Neural progenitor cell (in vitro differentiated cells): ENCODE results near the gene CDV3. TPM values are rescaled to one million over a fixed set of nuclear protein-coding genes. Genes with fewer than 3 reads are reported as not detected.

Experiments
- DNase-seq: peaks from one replicate; pipeline ENCODE4 v3.0.0-alpha.2; 2016; ENCODE audit warnings: low spot score
- H2AFZ ChIP-seq: fragments of 200-600 bp; sonication (generic); replicated peaks from 2 replicates; pipeline ENCODE4 v1.6.1; 2016; ENCODE audit warnings: antibody characterized with exemption
- H3F3A ChIP-seq: fragments of 200-600 bp; sonication (generic); 2 replicates; pipeline ENCODE4 v1.6.1; 2016; ENCODE audit warnings: antibody characterized with exemption, low read depth
- H3K27ac ChIP-seq: fragments of 200-600 bp; sonication (generic); 2 replicates; pipeline ENCODE4 v1.5.1; 2016; ENCODE audit warnings: mild to moderate bottlenecking
- H3K27me3 ChIP-seq: fragments of 200-600 bp; sonication (generic); 2 replicates; pipeline ENCODE4 v1.6.1; 2016; ENCODE audit warnings: mild to moderate bottlenecking, moderate library complexity
- H3K36me3 ChIP-seq: fragments of 200-600 bp; sonication (generic); 2 replicates; pipeline ENCODE4 v1.5.1; 2016
- H3K4me1 ChIP-seq: fragments of 200-600 bp; sonication (generic); 2 replicates; pipeline ENCODE4 v1.6.1; 2016; ENCODE audit warnings: mixed run types
- H3K4me2 ChIP-seq: fragments of 200-600 bp; sonication (generic); 2 replicates; pipeline ENCODE4 v1.6.1; 2016
- H3K4me3 ChIP-seq: fragments of 200-600 bp; sonication (generic); 2 replicates; pipeline ENCODE4 v1.5.1; 2016
- H3K79me2 ChIP-seq: fragments of 200-600 bp; sonication (generic); 2 replicates; pipeline ENCODE4 v1.6.1; 2016; ENCODE audit warnings: low read depth
- H3K9ac ChIP-seq: fragments of 200-600 bp; sonication (generic); 2 replicates; pipeline ENCODE4 v1.6.1; 2016
- H3K9me3 ChIP-seq: fragments of 200-600 bp; sonication (generic); 2 replicates; pipeline ENCODE4 v1.5.1; 2016; ENCODE audit warnings: low read depth
- H4K20me1 ChIP-seq: fragments of 200-600 bp; sonication (generic); 2 replicates; pipeline ENCODE4 v1.6.1; 2016; ENCODE audit warnings: low read depth
- H3K27ac Mint-ChIP-seq: 3 replicates; pipeline ENCODE4 v1.8.0; 2021; ENCODE audit warnings: mixed read lengths
- H3K27me3 Mint-ChIP-seq: 2 replicates; pipeline ENCODE4 v1.8.0; 2022; ENCODE audit warnings: low read depth, mild to moderate bottlenecking, inconsistent platforms, moderate library complexity, mixed read lengths; ENCODE audit not compliant: insufficient read depth
- H3K36me3 Mint-ChIP-seq: 3 replicates; pipeline ENCODE4 v1.8.0; 2021; ENCODE audit warnings: mixed read lengths
- H3K4me1 Mint-ChIP-seq: 3 replicates; pipeline ENCODE4 v1.8.0; 2021; ENCODE audit warnings: mixed read lengths
- H3K4me3 Mint-ChIP-seq: 3 replicates; pipeline ENCODE4 v1.8.0; 2021; ENCODE audit warnings: mild to moderate bottlenecking, moderate library complexity, mixed read lengths
- H3K9me3 Mint-ChIP-seq: 3 replicates; pipeline ENCODE4 v1.8.0; 2020; ENCODE audit warnings: mixed read lengths
- EZH2 ChIP-seq: fragments of 200-600 bp; sonication (generic); IDR thresholded peaks from 2 replicates; pipeline ENCODE4 v1.6.1; 2017; ENCODE audit warnings: antibody characterized with exemption, mild to moderate bottlenecking, moderate library complexity
- EZH2phosphoT487 ChIP-seq: fragments of 200-600 bp; sonication (generic); IDR thresholded peaks from 2 replicates; pipeline ENCODE4 v1.6.1; 2017; ENCODE audit warnings: antibody characterized with exemption
- total RNA-seq: library from RNA; depleted of rRNA; stranded (reverse); fragments of >200 nt; gene quantifications from 2 replicates; pipeline ENCODE4 v1.2.3, GENCODE V29; 2015; ENCODE audit warnings: low replicate concordance
- TF ChIP-seq, protein P1 (sequence below): fragments of 200-600 bp; sonication (generic); IDR thresholded peaks from 2 replicates; pipeline ENCODE4 v1.5.1; 2017; ENCODE audit warnings: antibody characterized with exemption, mild to moderate bottlenecking

The CDV3 gene
- total RNA-seq, 1 donor from 2014 or later, result 272 TPM

DNA sequence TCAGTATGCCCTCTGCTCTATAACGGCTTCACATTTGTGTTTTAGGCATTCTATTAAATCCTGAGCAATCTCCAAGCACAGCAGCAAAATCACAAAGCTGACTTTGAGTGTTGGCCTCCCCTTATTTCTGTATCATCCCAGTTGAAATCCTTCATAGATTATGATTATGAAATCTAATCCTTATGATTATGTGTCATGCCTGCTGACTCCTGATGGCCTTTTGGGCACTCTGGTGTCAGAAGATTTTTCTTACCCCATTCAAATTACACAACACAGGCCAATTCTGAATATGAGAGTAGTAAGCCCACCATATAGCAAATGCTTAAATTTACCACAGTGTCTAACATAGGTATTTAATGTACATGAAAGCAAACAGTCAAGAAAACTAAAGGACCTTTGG lies 34.3 kb downstream of the CDV3 start:
- peaks cover 23% of the 10 kb centered on the region for H3K36me3 Mint-ChIP-seq
- Histone ChIP-seq H3F3A (no peaks in the 10 kb centered on the region), H3K27me3 (no peaks in the 10 kb centered on the region), H3K4me3 (no peak overlapping the region), H3K4me1 (no peaks in the 10 kb centered on the region), H3K4me2 (no peak overlapping the region), H3K36me3 (peaks cover 37% of the 10 kb centered on the region), H4K20me1 (no peaks in the 10 kb centered on the region), H3K9me3 (no peaks in the 10 kb centered on the region), H3K79me2 (no peaks in the 10 kb centered on the region), H3K27ac (no peak overlapping the region), H2AFZ (no peak overlapping the region), H3K9ac (no peak overlapping the region)
- DNase-seq, result no peak
- H3K27ac Mint-ChIP-seq, result no peak overlapping the region
- H3K4me1 Mint-ChIP-seq, result no peaks in the 10 kb centered on the region
- TF ChIP-seq EZH2, result no peak
- TF ChIP-seq, protein P1, sequence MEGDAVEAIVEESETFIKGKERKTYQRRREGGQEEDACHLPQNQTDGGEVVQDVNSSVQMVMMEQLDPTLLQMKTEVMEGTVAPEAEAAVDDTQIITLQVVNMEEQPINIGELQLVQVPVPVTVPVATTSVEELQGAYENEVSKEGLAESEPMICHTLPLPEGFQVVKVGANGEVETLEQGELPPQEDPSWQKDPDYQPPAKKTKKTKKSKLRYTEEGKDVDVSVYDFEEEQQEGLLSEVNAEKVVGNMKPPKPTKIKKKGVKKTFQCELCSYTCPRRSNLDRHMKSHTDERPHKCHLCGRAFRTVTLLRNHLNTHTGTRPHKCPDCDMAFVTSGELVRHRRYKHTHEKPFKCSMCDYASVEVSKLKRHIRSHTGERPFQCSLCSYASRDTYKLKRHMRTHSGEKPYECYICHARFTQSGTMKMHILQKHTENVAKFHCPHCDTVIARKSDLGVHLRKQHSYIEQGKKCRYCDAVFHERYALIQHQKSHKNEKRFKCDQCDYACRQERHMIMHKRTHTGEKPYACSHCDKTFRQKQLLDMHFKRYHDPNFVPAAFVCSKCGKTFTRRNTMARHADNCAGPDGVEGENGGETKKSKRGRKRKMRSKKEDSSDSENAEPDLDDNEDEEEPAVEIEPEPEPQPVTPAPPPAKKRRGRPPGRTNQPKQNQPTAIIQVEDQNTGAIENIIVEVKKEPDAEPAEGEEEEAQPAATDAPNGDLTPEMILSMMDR, result no peak
- no peak for TF ChIP-seq EZH2phosphoT487
- no peak overlapping the region for H3K4me3 Mint-ChIP-seq
- no peaks in the 10 kb centered on the region for H3K27me3 Mint-ChIP-seq
- no peaks in the 10 kb centered on the region for H3K9me3 Mint-ChIP-seq

DNA sequence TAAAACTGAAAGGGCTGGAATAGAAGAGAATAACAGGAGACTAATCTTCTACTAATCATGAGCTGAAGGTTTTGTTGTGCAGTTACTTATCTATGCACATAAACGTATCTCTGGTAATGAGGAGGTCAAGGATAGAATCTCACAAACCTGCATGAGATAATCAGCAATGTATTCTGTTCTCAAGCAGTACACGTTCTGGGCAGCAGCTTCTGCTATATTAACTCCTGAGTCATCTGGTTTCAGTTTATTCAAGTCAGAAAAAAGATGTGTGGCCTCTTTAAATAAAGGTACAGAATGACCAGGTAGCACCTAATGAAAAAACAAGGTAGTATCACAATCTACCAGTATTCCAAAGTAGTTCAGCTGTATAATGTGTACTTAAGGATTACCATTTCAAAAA lies 34.9 kb downstream of the CDV3 start:
- no peaks in the 10 kb centered on the region for H3K27me3 ChIP-seq
- no peaks in the 10 kb centered on the region for H4K20me1 ChIP-seq
- no peak overlapping the region for H3K27ac Mint-ChIP-seq
- H3K9me3 Mint-ChIP-seq, result no peaks in the 10 kb centered on the region
- H3F3A ChIP-seq, result no peaks in the 10 kb centered on the region
- H3K4me3 Mint-ChIP-seq, result no peak overlapping the region
- H3K4me1 Mint-ChIP-seq, result no peaks in the 10 kb centered on the region
- H2AFZ ChIP-seq, result no peak overlapping the region
- no peaks in the 10 kb centered on the region for H3K9me3 ChIP-seq
- H3K9ac ChIP-seq, result no peak overlapping the region
- no peaks in the 10 kb centered on the region for H3K79me2 ChIP-seq
- TF ChIP-seq, protein P1, result no peak
- no peaks in the 10 kb centered on the region for H3K4me1 ChIP-seq
- peaks cover 41% of the 10 kb centered on the region for H3K36me3 ChIP-seq
- H3K27ac ChIP-seq, result no peak overlapping the region
- no peak for DNase-seq
- no peaks in the 10 kb centered on the region for H3K27me3 Mint-ChIP-seq
- peaks cover 24% of the 10 kb centered on the region for H3K36me3 Mint-ChIP-seq
- no peak overlapping the region for H3K4me3 ChIP-seq
- H3K4me2 ChIP-seq, result no peak overlapping the region

DNA sequence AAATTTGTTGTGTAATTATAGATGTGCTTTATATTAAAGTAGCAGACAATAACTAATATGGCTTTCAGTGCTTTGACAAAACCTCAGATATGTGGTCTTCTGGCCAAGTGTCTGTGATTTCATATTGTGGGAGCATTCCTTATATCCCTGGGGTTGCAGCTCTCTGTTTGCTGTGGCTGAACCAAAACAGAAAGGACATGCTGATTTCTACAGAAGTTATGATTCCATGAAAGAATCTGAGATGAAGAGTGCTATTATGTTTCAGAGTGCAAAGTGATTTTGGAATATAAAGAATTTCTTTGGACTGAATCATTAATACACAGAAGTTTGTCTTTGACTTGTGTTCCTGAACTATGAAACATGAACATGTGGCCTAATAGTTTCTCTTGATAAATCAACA lies 36.5 kb downstream of the CDV3 start:
- H3K4me3 Mint-ChIP-seq, result no peak overlapping the region
- H3K36me3 ChIP-seq, result peaks cover 39% of the 10 kb centered on the region
- no peaks in the 10 kb centered on the region for H3K27me3 Mint-ChIP-seq
- no peaks in the 10 kb centered on the region for H3K4me1 Mint-ChIP-seq
- H3K4me3 ChIP-seq, result no peak overlapping the region
- no peaks in the 10 kb centered on the region for H3K9me3 Mint-ChIP-seq
- peaks cover 24% of the 10 kb centered on the region for H3K36me3 Mint-ChIP-seq
- H3K9ac ChIP-seq, result no peak overlapping the region
- H3K4me1 ChIP-seq, result no peaks in the 10 kb centered on the region
- H3K9me3 ChIP-seq, result no peaks in the 10 kb centered on the region
- H2AFZ ChIP-seq, result no peak overlapping the region
- no peak overlapping the region for H3K27ac Mint-ChIP-seq
- DNase-seq, result no peak
- TF ChIP-seq, protein P1, result no peak
- TF ChIP-seq EZH2 (no peak), EZH2phosphoT487 (no peak)
- H3K27me3 ChIP-seq, result no peaks in the 10 kb centered on the region
- H3K4me2 ChIP-seq, result no peak overlapping the region
- H3K79me2 ChIP-seq, result no peaks in the 10 kb centered on the region
- no peaks in the 10 kb centered on the region for H4K20me1 ChIP-seq
- H3K27ac ChIP-seq, result no peak overlapping the region
- no peaks in the 10 kb centered on the region for H3F3A ChIP-seq

DNA sequence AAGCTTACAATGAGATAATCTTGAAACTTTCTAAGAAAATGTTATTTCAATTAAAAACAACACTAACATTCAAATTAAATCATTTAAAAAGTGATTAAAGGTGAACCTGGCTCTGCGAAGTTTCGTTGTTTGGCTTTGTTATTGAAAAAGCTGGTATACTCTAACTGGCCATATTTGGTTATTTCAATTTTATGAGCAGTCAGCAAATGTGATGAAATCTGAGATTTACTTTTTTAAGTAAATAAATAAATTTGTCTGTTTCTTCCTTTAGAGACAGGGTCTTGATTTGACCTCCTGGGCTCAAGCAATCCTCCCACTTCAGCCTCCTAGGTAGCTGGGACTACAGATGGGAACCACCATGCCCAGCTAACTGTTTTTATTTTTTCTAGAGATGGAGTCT lies 38.0 kb downstream of the CDV3 start:
- Mint-ChIP-seq H3K4me1 (no peaks in the 10 kb centered on the region), H3K4me3 (no peak overlapping the region), H3K27ac (no peak overlapping the region), H3K36me3 (peaks cover 24% of the 10 kb centered on the region), H3K9me3 (no peaks in the 10 kb centered on the region), H3K27me3 (no peaks in the 10 kb centered on the region)
- no peak overlapping the region for H3K4me3 ChIP-seq
- peaks cover 44% of the 10 kb centered on the region for H3K36me3 ChIP-seq
- H3K9me3 ChIP-seq, result no peaks in the 10 kb centered on the region
- H4K20me1 ChIP-seq, result no peaks in the 10 kb centered on the region
- no peak overlapping the region for H3K27ac ChIP-seq
- no peaks in the 10 kb centered on the region for H3K79me2 ChIP-seq
- no peak overlapping the region for H3K9ac ChIP-seq
- no peaks in the 10 kb centered on the region for H3K4me1 ChIP-seq
- TF ChIP-seq, protein P1, result no peak
- TF ChIP-seq EZH2phosphoT487, result no peak
- TF ChIP-seq EZH2, result no peak
- no peak for DNase-seq
- no peaks in the 10 kb centered on the region for H3K27me3 ChIP-seq
- H3F3A ChIP-seq, result no peaks in the 10 kb centered on the region
- no peak overlapping the region for H2AFZ ChIP-seq
- no peak overlapping the region for H3K4me2 ChIP-seq
